SK-N-SH (cell line): ENCODE measurements around the gene RBM33.
"Not testable (repeated sequence)": the region's sequence is repeated elsewhere in the genome, so short reads cannot be mapped to it uniquely, and the experiment has no call there.

Source experiments
- JUND ChIP-seq: IDR thresholded peaks from 2 replicates; pipeline ENCODE4 v1.4.0; 2012
- POLR2AphosphoS5 ChIP-seq: IDR thresholded peaks from 2 replicates; pipeline ENCODE4 v1.6.1; 2012; ENCODE audit warnings: low read depth, low read length
- RAD21 ChIP-seq: IDR thresholded peaks from 2 replicates; pipeline ENCODE4 v1.6.1; 2012; ENCODE audit warnings: mild to moderate bottlenecking, low read length
- RXRA ChIP-seq: IDR thresholded peaks from 2 replicates; pipeline ENCODE4 v1.4.0; 2012; ENCODE audit warnings: low read depth, mild to moderate bottlenecking, borderline replicate concordance
- SIN3A ChIP-seq: IDR thresholded peaks from 2 replicates; pipeline ENCODE4 v1.6.1; 2012; ENCODE audit warnings: low read depth, mild to moderate bottlenecking, low read length, moderate library complexity, borderline replicate concordance
- SMC3 ChIP-seq: IDR thresholded peaks from 2 replicates; pipeline ENCODE4 v1.6.1; 2012; ENCODE audit warnings: low read depth, low read length, improper control_type of control experiment
- TEAD4 ChIP-seq: IDR thresholded peaks from 2 replicates; pipeline ENCODE4 v1.4.0; 2012; ENCODE audit warnings: mild to moderate bottlenecking, borderline replicate concordance; ENCODE audit not compliant: insufficient read depth
- YY1 ChIP-seq: IDR thresholded peaks from 2 replicates; pipeline ENCODE4 v1.4.0; 2012; ENCODE audit warnings: low read depth, mild to moderate bottlenecking
- TF ChIP-seq, protein P1 (sequence below): IDR thresholded peaks from 2 replicates; pipeline ENCODE4 v1.4.0; 2012; ENCODE audit warnings: low read depth
- TF ChIP-seq, protein P2 (sequence below): fragments of 150-350 bp; IDR thresholded peaks from 2 replicates; pipeline ENCODE4 v1.6.1; 2017; ENCODE audit warnings: antibody characterized with exemption, low read length, low read depth, borderline replicate concordance
- TF ChIP-seq, protein P3 (sequence below): fragments of 200-600 bp; sonication (generic); IDR thresholded peaks from 2 replicates; pipeline ENCODE4 v1.6.1; 2017; ENCODE audit warnings: antibody characterized with exemption, mild to moderate bottlenecking, moderate library complexity
- TF ChIP-seq, protein P4 (sequence below): IDR thresholded peaks from 2 replicates; pipeline ENCODE4 v1.4.0; 2012; ENCODE audit warnings: low read depth, borderline replicate concordance

DNA sequence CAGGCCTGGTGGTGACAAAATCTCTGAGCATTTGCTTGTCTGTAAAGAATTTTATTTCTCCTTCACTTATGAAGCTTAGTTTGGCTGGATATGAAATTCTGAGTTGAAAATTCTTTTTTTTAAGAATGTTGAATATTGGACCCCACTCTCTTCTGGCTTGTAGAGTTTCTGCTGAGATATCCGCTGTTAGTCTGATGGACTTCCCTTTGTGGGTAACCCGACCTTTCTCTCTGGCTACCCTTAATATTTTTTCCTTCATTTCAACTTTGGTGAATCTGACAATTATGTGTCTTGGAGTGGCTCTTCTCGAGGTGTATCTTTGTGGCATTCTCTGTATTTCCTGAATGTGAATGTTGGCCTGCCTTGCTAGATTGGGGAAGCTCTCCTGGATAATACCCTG is 46.2 kb downstream of the RBM33 start:
- TF ChIP-seq, protein P1, sequence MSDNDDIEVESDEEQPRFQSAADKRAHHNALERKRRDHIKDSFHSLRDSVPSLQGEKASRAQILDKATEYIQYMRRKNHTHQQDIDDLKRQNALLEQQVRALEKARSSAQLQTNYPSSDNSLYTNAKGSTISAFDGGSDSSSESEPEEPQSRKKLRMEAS, result not testable (repeated sequence)
- TF ChIP-seq TEAD4, POLR2AphosphoS5, YY1, JUND, RXRA, SIN3A, RAD21, SMC3: not testable (repeated sequence)
- TF ChIP-seq, protein P2, sequence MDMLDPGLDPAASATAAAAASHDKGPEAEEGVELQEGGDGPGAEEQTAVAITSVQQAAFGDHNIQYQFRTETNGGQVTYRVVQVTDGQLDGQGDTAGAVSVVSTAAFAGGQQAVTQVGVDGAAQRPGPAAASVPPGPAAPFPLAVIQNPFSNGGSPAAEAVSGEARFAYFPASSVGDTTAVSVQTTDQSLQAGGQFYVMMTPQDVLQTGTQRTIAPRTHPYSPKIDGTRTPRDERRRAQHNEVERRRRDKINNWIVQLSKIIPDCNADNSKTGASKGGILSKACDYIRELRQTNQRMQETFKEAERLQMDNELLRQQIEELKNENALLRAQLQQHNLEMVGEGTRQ, result not testable (repeated sequence)
- TF ChIP-seq, protein P3, sequence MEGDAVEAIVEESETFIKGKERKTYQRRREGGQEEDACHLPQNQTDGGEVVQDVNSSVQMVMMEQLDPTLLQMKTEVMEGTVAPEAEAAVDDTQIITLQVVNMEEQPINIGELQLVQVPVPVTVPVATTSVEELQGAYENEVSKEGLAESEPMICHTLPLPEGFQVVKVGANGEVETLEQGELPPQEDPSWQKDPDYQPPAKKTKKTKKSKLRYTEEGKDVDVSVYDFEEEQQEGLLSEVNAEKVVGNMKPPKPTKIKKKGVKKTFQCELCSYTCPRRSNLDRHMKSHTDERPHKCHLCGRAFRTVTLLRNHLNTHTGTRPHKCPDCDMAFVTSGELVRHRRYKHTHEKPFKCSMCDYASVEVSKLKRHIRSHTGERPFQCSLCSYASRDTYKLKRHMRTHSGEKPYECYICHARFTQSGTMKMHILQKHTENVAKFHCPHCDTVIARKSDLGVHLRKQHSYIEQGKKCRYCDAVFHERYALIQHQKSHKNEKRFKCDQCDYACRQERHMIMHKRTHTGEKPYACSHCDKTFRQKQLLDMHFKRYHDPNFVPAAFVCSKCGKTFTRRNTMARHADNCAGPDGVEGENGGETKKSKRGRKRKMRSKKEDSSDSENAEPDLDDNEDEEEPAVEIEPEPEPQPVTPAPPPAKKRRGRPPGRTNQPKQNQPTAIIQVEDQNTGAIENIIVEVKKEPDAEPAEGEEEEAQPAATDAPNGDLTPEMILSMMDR, result not testable (repeated sequence)
- TF ChIP-seq, protein P4, sequence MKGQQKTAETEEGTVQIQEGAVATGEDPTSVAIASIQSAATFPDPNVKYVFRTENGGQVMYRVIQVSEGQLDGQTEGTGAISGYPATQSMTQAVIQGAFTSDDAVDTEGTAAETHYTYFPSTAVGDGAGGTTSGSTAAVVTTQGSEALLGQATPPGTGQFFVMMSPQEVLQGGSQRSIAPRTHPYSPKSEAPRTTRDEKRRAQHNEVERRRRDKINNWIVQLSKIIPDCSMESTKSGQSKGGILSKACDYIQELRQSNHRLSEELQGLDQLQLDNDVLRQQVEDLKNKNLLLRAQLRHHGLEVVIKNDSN, result not testable (repeated sequence)
